HepG2 (cell line): ENCODE measurements around the gene KXD1. TPM values are rescaled to one million over a fixed set of nuclear protein-coding genes. Genes with fewer than 3 reads are reported as not detected.

Experiments
- ATAC-seq: fragments of 200-7000 bp; cut with Tn5 transposase; 3 replicates; pipeline ENCODE4 v1.9.1; 2020; ENCODE audit warnings: mild to moderate bottlenecking, moderate library complexity
- BruUV-seq: library from RNA; stranded (reverse); fragments of 400-500 nt; replicated peaks from 2 replicates; lab custom pipeline; 2021; lab: Mats Ljungman, UMichigan
- CTCF ChIA-PET: fragments of 300-600 bp; formaldehyde crosslinking; extraction: SDS; loops from one replicate; lab custom pipeline; 2021; ENCODE audit warnings: low total read pairs, inconsistent platforms, low intra/inter-chr PET ratio; lab: Yijun Ruan, JAX
- POLR2A ChIA-PET: fragments of 350-600 bp; sonication (Branson Sonifier 250); formaldehyde crosslinking; loops from one replicate; lab custom pipeline; 2020; ENCODE audit warnings: antibody characterized with exemption, inconsistent platforms; lab: Yijun Ruan, JAX
- DNase-seq: peaks from one replicate; pipeline ENCODE4 v3.0.0-alpha.2; 2015; ENCODE audit warnings: low spot score
- FAIRE-seq: peaks from 3 replicates; lab custom pipeline; 2011; peaks lifted over from hg19 to GRCh38; lab: Jason Lieb, UNC
- H2AFZ ChIP-seq: one replicate; pipeline ENCODE4 v1.6.1; 2011; ENCODE audit warnings: low read length, inconsistent platforms
- H3K27ac ChIP-seq: fragments of 300-600 bp; 3 replicates; pipeline ENCODE4 v1.8.0; 2011; ENCODE audit warnings: mixed run types, mild to moderate bottlenecking, mixed read lengths, low read length, inconsistent platforms; ENCODE audit not compliant: insufficient read depth; ENCODE audit errors: extremely low read length
- H3K27me3 ChIP-seq, 2 experiments: fragments of 200-600 bp in 1 of 2; 2 replicates in 1 of 2; 3 replicates in 1 of 2; pipeline versions ENCODE4 v1.6.0 to v1.8.0; 2011; ENCODE audit warnings: low read length in 2 of 2, mild to moderate bottlenecking in 2 of 2, moderate library complexity in 2 of 2, inconsistent platforms in 1 of 2; ENCODE audit not compliant: insufficient read depth in 2 of 2, control insufficient read depth in 1 of 2
- H3K36me3 ChIP-seq, 2 experiments: fragments of 200-600 bp in 1 of 2; replicated peaks in 1 of 2; 2 replicates in 1 of 2; 3 replicates in 1 of 2; pipeline versions ENCODE4 v1.5.1 to v1.8.0; 2011; ENCODE audit warnings: low read length in 2 of 2, inconsistent platforms in 1 of 2; ENCODE audit not compliant: insufficient read depth in 2 of 2, control insufficient read depth in 1 of 2
- H3K4me1 ChIP-seq: 2 replicates; pipeline ENCODE4 v1.5.1; 2012; ENCODE audit warnings: low read length, inconsistent platforms; ENCODE audit not compliant: insufficient read depth
- H3K4me2 ChIP-seq: 2 replicates; pipeline ENCODE4 v1.6.0; 2011; ENCODE audit warnings: low read depth, low read length, inconsistent platforms
- H3K4me3 ChIP-seq, 3 experiments: fragments of 200-600 bp in 1 of 3; sonication (generic), shearing (Covaris generic) in 1 of 3; replicated peaks in 1 of 3; 2 replicates each; pipeline ENCODE4 v1.5.1; 2011 to 2016; ENCODE audit warnings: low read length in 3 of 3, inconsistent platforms in 2 of 3, low read depth in 2 of 3, mild to moderate bottlenecking in 2 of 3, control low read depth in 1 of 3, mixed read lengths in 1 of 3; ENCODE audit not compliant: insufficient read depth in 1 of 3
- H3K79me2 ChIP-seq: one replicate; pipeline ENCODE4 v1.6.1; 2011; ENCODE audit warnings: low read length, inconsistent platforms; ENCODE audit not compliant: insufficient read depth
- H3K9ac ChIP-seq: 2 replicates; pipeline ENCODE4 v1.6.0; 2011; ENCODE audit warnings: mild to moderate bottlenecking, low read depth, low read length, inconsistent platforms; ENCODE audit not compliant: insufficient read depth
- H3K9me3 ChIP-seq: 2 replicates; pipeline ENCODE4 v1.5.1; 2012; ENCODE audit warnings: mild to moderate bottlenecking, low read length
- H4K20me1 ChIP-seq: 2 replicates; pipeline ENCODE4 v1.6.0; 2011; ENCODE audit warnings: inconsistent platforms, mild to moderate bottlenecking, low read length, moderate library complexity; ENCODE audit not compliant: insufficient read depth
- CENPX ChIP-seq: sonication (generic); formaldehyde crosslinking; IDR thresholded peaks from 2 replicates; pipeline ENCODE4 v1.9.0; 2021; ENCODE audit warnings: mild to moderate bottlenecking, missing genetic modification reagents, moderate library complexity
- KDM1A ChIP-seq: IDR thresholded peaks from 2 replicates; pipeline ENCODE4 v1.6.1; 2016; ENCODE audit warnings: missing compliant biosample characterization
- U2AF2 ChIP-seq: fragments of 200-400 bp; formaldehyde crosslinking; IDR thresholded peaks from 2 replicates; pipeline ENCODE4 v1.6.1; 2017; ENCODE audit warnings: low read depth, mild to moderate bottlenecking, low read length
- ZFP82 ChIP-seq: sonication (generic); formaldehyde crosslinking; IDR thresholded peaks from 2 replicates; pipeline ENCODE4 v1.5.1; 2020; ENCODE audit warnings: mild to moderate bottlenecking, missing genetic modification reagents, borderline replicate concordance
- ZNF205 ChIP-seq: IDR thresholded peaks from 2 replicates; pipeline ENCODE4 v1.6.1; 2018; ENCODE audit warnings: missing biosample characterization, missing genetic modification reagents
- ZNF460 ChIP-seq: sonication (generic); formaldehyde crosslinking; IDR thresholded peaks from 2 replicates; pipeline ENCODE4 v1.5.1; 2020; ENCODE audit warnings: missing genetic modification reagents, mild to moderate bottlenecking, borderline replicate concordance
- WGBS: methylation state at CpG from one replicate; pipeline ENCODE4 v1.1.6; 2017; ENCODE audit warnings: low lambda C conversion rate; 5-methylcytosine and 5-hydroxymethylcytosine counted together
- in situ Hi-C: cut with HindIII; loops from 2 replicates; pipeline ENCODE4 v1.10.0; 2017; ENCODE audit warnings: low pct_unique_long_range_greater_than_20kb; ENCODE audit not compliant: extremely low pct_ligation_motif_present
- intact Hi-C: fragments of 100-400 bp; cut with micrococcal nuclease; formaldehyde crosslinking; loops from one replicate; pipeline ENCODE4 v1.10.0; 2022; ENCODE audit not compliant: unreplicated experiment
- polyA plus RNA-seq, 8 experiments: library from polyadenylated mRNA; depleted of rRNA in 3 of 8; stranded (reverse) in 7 of 8; unstranded in 1 of 8; fragments of >200 nt; fragmentation: Illumina TruSeq in 4 of 8; extraction: Trizol in 4 of 8; gene quantifications; 2 replicates each; pipeline versions ENCODE4 v1.2.1 to v1.2.3, GENCODE V29; 2011 to 2016; ENCODE audit warnings: low read depth in 4 of 8, missing spikeins in 1 of 8, mixed read lengths in 1 of 8; ENCODE audit not compliant: insufficient read depth in 1 of 8
- total RNA-seq, 5 experiments: library from RNA; depleted of rRNA; stranded (reverse); fragments of >200 nt; fragmentation: Illumina TruSeq; extraction: Trizol; gene quantifications; 2 replicates each; pipeline ENCODE4 v1.2.3, GENCODE V29; 2016; ENCODE audit warnings: low read depth in 1 of 5
- TF ChIP-seq, protein P1 (sequence below), 2 experiments: sonication (generic) in 1 of 2; formaldehyde crosslinking in 1 of 2; IDR thresholded peaks; 2 replicates each; pipeline versions ENCODE4 v1.5.1 to v1.6.1; 2011 to 2020; ENCODE audit warnings: borderline replicate concordance in 1 of 2, low read depth in 1 of 2, low read length in 1 of 2, mild to moderate bottlenecking in 1 of 2, missing genetic modification reagents in 1 of 2, moderate library complexity in 1 of 2
- TF ChIP-seq, protein P2 (sequence below): sonication (generic); formaldehyde crosslinking; IDR thresholded peaks from 2 replicates; pipeline ENCODE4 v1.4.0; 2020; ENCODE audit warnings: missing genetic modification reagents
- TF ChIP-seq, protein P3 (sequence below): IDR thresholded peaks from 2 replicates; pipeline ENCODE4 v1.6.1; 2016; ENCODE audit warnings: mild to moderate bottlenecking, missing biosample characterization, missing genetic modification reagents
- TF ChIP-seq, protein P4 (sequence below): sonication (generic); formaldehyde crosslinking; IDR thresholded peaks from 2 replicates; pipeline ENCODE4 v1.5.0; 2020; ENCODE audit warnings: missing genetic modification reagents, mild to moderate bottlenecking, borderline replicate concordance

The KXD1 gene
- total and polyA plus RNA-seq, 2 of the 13 experiments (the other 11 are each of a cell fraction or from before 2014, with no cell fraction given): 44.6 to 143 TPM

DNA sequence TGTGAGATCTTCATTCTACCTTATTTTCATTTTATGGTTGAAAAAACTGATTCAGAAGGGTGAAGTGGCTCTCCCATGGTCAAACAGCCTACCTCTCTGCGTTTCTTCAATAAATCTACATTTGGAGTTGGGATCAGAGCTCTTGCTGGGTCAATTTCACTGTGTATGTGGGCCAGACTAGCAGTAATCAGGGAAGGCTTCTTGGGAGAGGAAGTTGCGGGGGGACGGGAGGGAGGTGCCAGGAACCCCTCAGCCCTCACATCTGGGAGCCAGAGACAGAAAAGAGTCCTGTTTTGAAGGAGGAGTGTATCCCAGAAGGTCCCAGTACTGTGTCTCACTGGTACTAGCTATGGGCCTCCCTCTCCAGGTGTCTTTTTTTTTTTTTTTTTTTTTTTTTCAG, 934 bp downstream of the KXD1 start:
- Histone ChIP-seq H3K27me3 (no peaks in the 10 kb centered on the region; a peak in 1 of 5 replicates), H3K27ac (peak overlapping the region; percentile 50), H3K4me2 (peak overlapping the region; percentile 83)
- in situ Hi-C loops: no loop called here
- no peak for TF ChIP-seq ZNF460 (CRISPR knock-in tag)
- TF ChIP-seq, protein P1, sequence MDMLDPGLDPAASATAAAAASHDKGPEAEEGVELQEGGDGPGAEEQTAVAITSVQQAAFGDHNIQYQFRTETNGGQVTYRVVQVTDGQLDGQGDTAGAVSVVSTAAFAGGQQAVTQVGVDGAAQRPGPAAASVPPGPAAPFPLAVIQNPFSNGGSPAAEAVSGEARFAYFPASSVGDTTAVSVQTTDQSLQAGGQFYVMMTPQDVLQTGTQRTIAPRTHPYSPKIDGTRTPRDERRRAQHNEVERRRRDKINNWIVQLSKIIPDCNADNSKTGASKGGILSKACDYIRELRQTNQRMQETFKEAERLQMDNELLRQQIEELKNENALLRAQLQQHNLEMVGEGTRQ (IDR thresholded peaks at IDR 0.05; ENCODE audit: low read depth, low read length): no peak
- TF ChIP-seq, protein P1 (CRISPR knock-in tag; IDR thresholded peaks at IDR 0.05; ENCODE audit: borderline replicate concordance): no peak
- no peak for TF ChIP-seq ZFP82 (CRISPR knock-in tag)
- TF ChIP-seq, protein P2, sequence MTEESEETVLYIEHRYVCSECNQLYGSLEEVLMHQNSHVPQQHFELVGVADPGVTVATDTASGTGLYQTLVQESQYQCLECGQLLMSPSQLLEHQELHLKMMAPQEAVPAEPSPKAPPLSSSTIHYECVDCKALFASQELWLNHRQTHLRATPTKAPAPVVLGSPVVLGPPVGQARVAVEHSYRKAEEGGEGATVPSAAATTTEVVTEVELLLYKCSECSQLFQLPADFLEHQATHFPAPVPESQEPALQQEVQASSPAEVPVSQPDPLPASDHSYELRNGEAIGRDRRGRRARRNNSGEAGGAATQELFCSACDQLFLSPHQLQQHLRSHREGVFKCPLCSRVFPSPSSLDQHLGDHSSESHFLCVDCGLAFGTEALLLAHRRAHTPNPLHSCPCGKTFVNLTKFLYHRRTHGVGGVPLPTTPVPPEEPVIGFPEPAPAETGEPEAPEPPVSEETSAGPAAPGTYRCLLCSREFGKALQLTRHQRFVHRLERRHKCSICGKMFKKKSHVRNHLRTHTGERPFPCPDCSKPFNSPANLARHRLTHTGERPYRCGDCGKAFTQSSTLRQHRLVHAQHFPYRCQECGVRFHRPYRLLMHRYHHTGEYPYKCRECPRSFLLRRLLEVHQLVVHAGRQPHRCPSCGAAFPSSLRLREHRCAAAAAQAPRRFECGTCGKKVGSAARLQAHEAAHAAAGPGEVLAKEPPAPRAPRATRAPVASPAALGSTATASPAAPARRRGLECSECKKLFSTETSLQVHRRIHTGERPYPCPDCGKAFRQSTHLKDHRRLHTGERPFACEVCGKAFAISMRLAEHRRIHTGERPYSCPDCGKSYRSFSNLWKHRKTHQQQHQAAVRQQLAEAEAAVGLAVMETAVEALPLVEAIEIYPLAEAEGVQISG (CRISPR knock-in tag): no peak
- TF ChIP-seq U2AF2: no peak
- TF ChIP-seq, protein P3, sequence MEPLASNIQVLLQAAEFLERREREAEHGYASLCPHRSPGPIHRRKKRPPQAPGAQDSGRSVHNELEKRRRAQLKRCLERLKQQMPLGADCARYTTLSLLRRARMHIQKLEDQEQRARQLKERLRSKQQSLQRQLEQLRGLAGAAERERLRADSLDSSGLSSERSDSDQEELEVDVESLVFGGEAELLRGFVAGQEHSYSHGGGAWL: no peak
- no peak for TF ChIP-seq KDM1A
- TF ChIP-seq, protein P4, sequence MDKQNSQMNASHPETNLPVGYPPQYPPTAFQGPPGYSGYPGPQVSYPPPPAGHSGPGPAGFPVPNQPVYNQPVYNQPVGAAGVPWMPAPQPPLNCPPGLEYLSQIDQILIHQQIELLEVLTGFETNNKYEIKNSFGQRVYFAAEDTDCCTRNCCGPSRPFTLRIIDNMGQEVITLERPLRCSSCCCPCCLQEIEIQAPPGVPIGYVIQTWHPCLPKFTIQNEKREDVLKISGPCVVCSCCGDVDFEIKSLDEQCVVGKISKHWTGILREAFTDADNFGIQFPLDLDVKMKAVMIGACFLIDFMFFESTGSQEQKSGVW: 0 out of 2 replicates have a peak, but pooled peaks have one; percentile 40
- no peak for TF ChIP-seq ZNF205
- 0 out of 2 replicates have a peak, but pooled peaks have one; percentile 35 for TF ChIP-seq CENPX
- TF ChIP-seq, all 625 proteins: peak for 2
- Histone ChIP-seq H4K20me1 (no peaks in the 10 kb centered on the region), H3K9me3 (no peaks in the 10 kb centered on the region), H3K4me1 (peaks cover 38% of the 10 kb centered on the region), H3K9ac (peak overlapping the region; percentile 81), H3K36me3 (peaks cover 5 to 17% of the 10 kb centered on the region in 2 experiments; a peak in 4 of 5 replicates), H2AFZ (no peak overlapping the region), H3K4me3 (peak overlapping the region; percentile 69 to 90 (median 86)), H3K79me2 (peaks cover 21% of the 10 kb centered on the region)
- intact Hi-C loops: no loop called here
- CTCF ChIA-PET: no interaction called here
- 49% methylated on average over 3 of the region's 3 CpGs for WGBS
- no peak for FAIRE-seq
- no peak for DNase-seq
- POLR2A ChIA-PET: interaction anchor here (0.6 to 3.0 kb wide), 7 partner anchors 12 to 274 kb away, joined by 3 to 55 read pairs (median 13); partner anchors contain the start of genes ELL, REX1BD and UBA52
- no peak for ATAC-seq
- BruUV-seq: no TSS peak
